NCI-H748 (cell line): ENCODE results near the gene IL2RA.
A peak's percentile ranks its signal among the peaks of the same experiment; 100 is the strongest.

Experiments
- DNase-seq: peaks from one replicate; lab custom pipeline; 2025; ENCODE audit not compliant: unreplicated experiment; lab: John Stamatoyannopoulos, UW

IL2RA gene

GRCh38 chr10:6061056-6061455 lies 1.1 kb downstream of the IL2RA start:
- no peak for DNase-seq

DNA sequence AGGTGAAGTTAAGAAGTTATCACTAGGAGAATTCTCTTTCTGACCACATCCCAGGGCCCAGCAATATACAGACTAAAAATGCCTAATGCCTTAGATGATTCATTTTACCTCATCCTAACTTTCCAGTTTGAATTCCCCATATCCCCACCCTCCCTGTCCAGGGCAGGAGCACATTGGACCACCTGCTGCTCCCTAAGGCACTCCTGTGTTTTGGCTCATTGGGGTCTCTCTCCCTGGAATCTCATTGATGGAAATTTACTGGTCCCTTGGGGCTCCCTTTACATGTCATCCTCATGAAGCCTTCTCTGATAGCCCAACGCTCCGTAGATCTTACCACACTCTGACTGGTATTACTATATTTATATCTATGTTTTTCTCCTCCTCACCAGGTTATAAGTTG lies 2.7 kb downstream of the IL2RA start:
- no peak for DNase-seq

- no peak for DNase-seq
Measured at GRCh38 chr10:6058682-6059475, 3.3 kb downstream of the IL2RA start.

GRCh38 chr10:6056411-6057135 lies 5.6 kb downstream of the IL2RA start:
- DNase-seq = no peak

DNA sequence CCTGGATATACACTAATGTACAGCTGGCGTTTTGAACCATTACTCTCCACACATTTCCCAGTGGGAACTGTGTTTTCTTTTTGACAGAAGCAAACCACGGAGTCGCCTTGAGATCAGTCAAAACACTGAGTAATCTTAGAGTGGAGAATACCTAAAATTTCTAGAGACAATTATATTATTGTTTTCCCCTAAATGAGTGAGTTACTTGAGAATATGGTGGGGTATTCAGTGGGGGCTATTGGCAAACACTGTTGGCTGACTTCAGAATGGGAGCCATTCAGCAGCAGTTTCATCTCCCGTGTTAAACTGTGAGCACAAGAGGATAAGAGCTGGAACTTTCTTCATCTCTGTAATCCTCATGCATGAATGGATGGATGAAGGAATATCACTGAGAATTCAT lies 6.2 kb downstream of the IL2RA start:
- DNase-seq = no peak

GRCh38 chr10:6054884-6055283 lies 7.3 kb downstream of the IL2RA start:
- DNase-seq = no peak

DNA sequence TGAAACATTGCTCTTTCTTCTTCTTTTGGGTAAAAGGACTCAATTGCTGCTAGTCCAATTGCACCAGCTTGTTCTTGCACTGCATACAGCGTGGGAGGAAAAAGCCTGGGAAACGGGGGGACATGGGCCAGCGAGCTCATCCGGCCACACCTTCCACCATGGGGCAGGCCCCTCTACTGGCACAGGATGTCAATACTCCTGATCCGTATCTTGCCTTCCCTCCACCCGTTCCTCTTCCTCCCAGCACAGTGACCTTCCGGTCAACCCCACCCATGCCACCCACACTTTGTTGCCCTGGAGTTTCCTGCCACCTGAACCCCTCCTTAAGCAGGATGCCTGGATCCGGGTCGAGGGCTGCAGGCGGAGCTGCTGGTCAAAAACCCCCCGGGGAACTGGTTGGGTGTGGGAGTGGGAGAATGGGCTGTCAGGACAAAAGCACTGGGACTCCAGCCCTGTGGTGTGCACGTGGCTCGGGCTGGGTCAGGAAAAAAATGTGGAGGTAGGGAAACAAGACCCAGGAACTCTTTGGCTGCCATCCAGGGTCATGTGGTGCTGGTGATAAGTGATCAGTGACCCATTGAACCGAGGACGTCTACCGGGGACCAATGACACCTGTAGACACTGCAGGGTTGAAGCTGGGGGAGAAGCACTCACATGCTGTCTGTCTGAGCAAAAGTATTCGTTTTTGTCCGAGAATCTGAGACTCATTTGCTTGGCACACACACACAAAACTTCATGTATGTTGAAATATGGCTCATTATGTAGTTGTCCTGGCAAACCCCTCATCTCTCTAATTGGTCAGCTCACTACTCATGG lies 8.1 kb downstream of the IL2RA start:
- peak; percentile 17 for DNase-seq

DNA sequence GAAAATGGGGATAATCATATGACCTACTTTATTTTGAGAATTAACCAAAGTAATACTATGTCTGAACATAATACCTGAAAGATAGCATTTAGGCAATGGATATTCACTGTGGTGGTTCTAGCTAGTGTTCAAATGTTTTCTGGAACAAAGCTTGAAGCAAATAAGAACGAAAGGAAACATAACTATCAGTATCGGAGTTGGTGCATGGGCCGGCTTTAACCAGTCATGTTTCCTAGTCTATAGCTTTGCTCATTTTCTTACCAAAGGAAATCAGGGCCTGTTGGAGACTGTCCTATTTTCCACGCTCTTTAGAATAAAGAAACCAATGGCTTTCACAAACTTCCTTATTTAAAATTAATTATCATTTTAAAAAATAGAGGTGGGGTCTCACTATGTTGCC lies 8.9 kb downstream of the IL2RA start:
- no peak for DNase-seq

- no peak for DNase-seq
Measured at GRCh38 chr10:6052247-6053221, 9.6 kb downstream of the IL2RA start.

DNA sequence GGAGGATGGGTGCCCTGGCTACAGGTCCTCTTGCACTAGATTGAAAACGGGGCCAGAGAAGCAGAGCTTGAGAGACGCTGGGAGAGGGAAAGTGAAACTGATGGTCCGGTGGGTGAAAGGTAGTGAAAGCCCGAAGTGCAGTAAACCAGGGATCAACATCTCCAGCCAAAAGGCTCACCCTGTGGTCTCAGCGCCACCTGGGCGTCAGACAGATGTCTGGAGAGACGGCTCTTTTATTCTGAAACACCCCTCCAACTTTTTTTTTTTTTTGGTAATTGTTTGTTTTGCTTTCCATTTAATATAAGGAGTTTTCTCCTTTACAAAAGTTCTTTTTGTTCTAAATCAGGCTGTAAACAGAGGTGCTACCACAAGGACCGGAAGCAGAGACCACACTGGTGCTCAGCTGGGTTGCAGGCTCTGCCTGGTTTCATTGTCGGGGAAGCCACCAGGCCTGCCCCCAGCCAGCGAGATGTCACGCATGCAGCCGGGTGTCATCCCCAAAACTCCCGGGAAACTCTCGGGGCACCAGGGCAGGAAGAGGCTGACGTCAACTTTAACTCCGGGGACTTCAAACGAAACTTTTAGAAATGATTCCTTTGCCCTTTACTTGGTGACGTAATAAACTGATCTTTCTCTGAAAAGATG lies 11.2 kb downstream of the IL2RA start:
- DNase-seq = peak; percentile 23

DNA sequence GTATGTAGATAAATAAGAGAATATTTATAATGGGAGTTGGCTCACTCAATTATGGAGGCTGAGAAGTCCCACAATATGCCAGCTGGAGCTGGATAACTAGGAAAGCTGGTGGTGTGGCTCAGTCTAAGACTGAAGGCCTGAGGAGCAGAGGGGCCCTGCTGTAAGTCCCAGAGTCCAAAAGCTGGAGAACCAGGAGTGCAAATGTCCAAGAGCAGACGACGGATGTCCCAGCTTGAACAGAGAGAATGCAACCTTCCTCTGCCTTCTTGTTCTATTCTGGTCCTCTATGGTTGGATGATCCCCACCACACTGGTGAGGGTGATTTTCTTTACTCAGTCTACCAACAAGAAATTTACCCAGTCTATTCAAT lies 13.2 kb downstream of the IL2RA start:
- DNase-seq = no peak

- no peak for DNase-seq
Measured at GRCh38 chr10:6048281-6049030, 13.7 kb downstream of the IL2RA start.

DNA sequence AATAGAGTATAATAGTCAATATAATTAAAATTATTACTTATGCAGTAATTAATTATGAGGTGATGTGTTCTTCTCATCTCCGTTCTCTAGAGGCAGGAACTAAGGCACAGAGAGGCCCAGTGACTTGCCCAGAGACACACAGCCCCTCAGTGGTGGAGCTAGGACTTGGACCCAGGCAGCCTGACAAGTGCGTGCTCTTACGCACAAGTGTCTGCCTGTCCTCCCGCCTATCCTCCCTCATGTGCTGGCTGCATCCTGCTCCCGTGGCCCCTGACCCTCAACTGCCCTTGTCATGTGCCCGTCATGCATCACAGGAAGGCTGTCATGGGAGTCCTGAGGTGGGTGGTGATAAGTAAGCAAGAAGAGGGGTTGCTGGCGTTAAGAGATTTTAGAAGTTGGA lies 14.3 kb downstream of the IL2RA start:
- no peak for DNase-seq

DNA sequence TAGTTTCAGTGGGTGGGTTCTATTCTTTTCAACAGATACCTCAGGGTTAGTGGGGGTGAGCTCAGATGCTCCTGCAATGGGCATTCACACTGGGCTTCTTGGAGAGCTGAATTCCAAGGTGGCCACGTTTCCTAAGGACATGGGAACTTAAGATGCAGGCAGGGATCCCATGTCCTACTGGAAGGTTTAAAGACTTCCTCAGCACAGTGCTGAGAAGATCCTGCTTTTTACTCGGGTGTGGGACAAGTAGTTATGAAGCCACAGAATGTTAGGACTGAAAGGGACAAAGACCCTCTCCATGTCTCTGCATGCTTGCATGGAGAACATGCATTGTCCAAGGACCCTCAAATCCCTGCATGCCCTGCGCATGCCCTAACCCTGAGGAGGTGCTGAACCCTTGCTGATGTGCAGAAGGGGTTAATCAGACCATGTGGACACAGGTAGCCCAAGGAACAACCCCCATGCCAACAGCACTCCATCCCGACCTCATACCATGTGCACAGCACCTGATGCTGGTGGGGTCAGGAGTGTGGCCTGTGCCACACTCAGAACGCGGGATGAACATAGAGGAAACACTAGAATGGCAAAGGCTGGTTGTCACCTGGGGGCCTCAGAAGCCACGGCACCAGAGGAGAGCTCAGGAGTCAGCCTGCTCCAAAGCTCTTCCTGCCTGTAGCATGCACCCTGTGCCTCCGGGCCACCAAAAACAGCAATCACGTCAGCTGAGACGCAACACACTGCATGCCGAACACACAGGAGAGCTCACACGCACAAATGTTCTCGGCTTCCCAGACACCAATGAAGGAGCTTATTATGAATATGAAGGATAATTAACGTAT lies 15.2 kb downstream of the IL2RA start:
- no peak for DNase-seq

DNA sequence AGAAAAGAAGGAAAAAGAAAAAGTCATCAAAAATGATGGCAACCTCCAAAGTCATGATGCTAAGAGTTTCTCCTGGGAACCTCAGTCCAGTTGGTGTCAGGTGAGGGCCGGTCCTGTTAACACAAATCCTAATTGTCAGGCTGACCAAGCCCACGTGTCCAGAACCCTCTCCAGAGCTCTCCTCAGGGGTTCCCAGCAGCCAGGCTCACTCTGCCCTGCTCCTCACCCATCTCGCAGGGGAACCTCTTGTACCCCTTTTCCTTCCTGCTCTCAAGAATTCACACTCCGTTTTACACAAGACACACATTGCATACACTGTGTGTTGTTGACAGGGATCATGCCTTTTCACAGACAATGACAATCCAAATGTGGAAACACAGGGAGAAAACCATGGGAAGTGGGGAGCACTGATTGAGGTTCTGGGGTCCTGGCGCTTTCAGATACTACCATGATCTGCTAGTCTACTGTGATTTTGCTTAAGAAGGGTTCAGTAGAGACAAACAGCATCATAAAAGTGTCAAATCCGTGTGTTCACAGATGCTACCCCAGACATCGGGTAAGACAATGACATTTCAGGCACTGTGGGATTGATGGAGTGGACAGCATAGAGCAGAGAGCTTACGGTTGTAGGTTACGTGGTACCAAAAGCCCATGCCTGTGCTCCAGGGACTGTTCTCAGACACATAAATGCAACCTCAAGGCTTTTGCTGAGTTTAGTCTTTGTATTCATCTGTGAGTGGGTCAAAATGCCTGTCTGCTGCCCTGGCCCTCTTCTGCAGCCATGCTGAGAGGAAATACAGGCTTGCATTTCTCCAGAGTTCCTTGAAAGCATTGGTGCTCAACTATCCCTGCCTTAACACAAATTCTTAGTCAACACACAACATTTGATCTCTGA lies 16.0 kb downstream of the IL2RA start:
- DNase-seq = no peak

DNA sequence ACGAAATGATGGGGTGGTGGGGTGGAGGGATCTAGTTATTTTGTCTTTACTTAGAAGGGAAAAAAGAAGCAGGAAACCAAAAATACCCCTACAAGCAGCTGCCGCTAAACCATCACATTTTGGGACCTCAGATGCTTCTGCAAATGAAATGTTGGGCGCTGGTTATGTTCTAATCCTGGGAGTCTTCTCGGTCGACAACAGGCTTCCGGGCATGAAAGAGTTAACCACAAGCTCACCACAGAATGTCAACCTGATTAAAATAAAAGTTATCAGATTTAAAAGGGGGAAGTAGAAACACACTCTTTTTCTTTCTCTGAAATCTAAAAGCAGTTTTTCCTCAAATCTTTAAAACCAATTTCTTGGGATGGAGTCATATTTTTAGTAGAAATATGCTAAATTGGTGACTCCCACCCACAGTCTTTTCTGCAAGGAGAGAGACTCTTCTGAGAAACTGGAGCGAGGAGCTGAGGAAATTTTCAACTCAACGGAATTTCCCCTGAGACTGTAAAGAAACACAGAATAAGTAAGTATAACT lies 16.8 kb downstream of the IL2RA start:
- DNase-seq = no peak

DNA sequence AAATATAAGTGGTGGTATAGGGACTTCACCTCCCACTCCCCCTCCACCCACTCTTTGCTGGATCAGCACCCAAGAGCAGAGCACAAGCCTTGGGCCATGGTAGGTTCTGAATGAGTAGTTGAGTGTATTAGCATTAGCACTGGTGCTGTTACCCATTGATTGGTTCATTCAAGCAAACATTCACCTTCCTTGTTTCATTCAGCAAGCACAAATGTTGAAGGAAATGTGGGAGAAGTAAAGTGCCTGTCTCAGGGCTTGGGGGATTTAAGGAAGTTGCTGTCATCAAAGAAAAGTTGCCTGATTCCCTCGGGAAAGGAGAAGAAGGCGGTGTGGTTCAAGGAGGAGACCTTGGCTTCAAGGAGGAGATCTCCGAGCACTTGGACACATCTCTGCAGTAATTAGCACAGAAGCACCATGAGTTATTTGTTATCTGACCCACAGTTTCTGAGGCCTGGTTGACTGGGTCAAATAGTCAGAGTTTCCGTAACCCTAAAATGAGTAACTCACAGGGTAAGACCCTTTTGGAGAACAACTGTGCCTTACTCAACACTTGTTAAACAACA lies 17.3 kb downstream of the IL2RA start:
- DNase-seq = no peak
